A549 (cell line): ENCODE results near the gene SHC1. TPM values are rescaled to one million over a fixed set of nuclear protein-coding genes. Genes with fewer than 3 reads are reported as not detected.
"Not testable (repeated sequence)": the region's sequence is repeated elsewhere in the genome, so short reads cannot be mapped to it uniquely, and the experiment has no call there.

Experiments used
- ATAC-seq, 2 experiments: fragments of 200-7000 bp in 1 of 2; fragments of >200 bp in 1 of 2; cut with Nextera tagmentation in 1 of 2; cut with Tn5 transposase in 1 of 2; 3 replicates each; pipeline versions ENCODE4 v1.8.0 to v1.9.1; 2018 to 2020; ENCODE audit warnings: mild to moderate bottlenecking in 1 of 2, moderate library complexity in 1 of 2
- CTCF ChIA-PET: fragments of 300-600 bp; sonication (Branson Sonifier 250); formaldehyde crosslinking; extraction: SDS; loops from one replicate; lab custom pipeline; 2021; ENCODE audit warnings: antibody characterized with exemption, inconsistent platforms; lab: Yijun Ruan, JAX
- POLR2A ChIA-PET: fragments of 350-600 bp; formaldehyde crosslinking; extraction: SDS; loops from one replicate; lab custom pipeline; 2021; ENCODE audit warnings: antibody characterized with exemption, inconsistent platforms; lab: Yijun Ruan, JAX
- DNase-seq, 2 experiments: peaks; one replicate each; pipeline versions ENCODE4 v3.0.0 to v3.0.0-alpha.2; 2011 to 2016; ENCODE audit warnings: low read depth in 1 of 2, low spot score in 1 of 2
- FAIRE-seq: peaks from 2 replicates; lab custom pipeline; 2011; peaks lifted over from hg19 to GRCh38; lab: Jason Lieb, UNC
- H3K27ac ChIP-seq, 2 experiments: fragments of >200 bp; sonication (Bioruptor Twin); formaldehyde crosslinking; 3 replicates each; pipeline ENCODE4 v1.5.1; 2016 to 2017
- H3K4me1 ChIP-seq: fragments of >200 bp; sonication (Bioruptor Twin); formaldehyde crosslinking; 3 replicates; pipeline ENCODE4 v1.6.1; 2016
- H3K4me2 ChIP-seq: fragments of >200 bp; sonication (Bioruptor Twin); formaldehyde crosslinking; 3 replicates; pipeline ENCODE4 v1.6.1; 2016
- H3K4me3 ChIP-seq: fragments of >200 bp; sonication (Bioruptor Twin); formaldehyde crosslinking; 3 replicates; pipeline ENCODE4 v1.5.1; 2016
- H3K9me3 ChIP-seq: fragments of >200 bp; sonication (Bioruptor Twin); formaldehyde crosslinking; 3 replicates; pipeline ENCODE4 v1.6.1; 2016
- ATOH8 ChIP-seq: fragments of 250-450 bp; sonication (Bioruptor Pico); IDR thresholded peaks from 2 replicates; pipeline ENCODE4 v1.5.0; 2020; ENCODE audit warnings: low read depth, mild to moderate bottlenecking, moderate library complexity
- BCL3 ChIP-seq: fragments of >200 bp; sonication (Bioruptor Twin); formaldehyde crosslinking; IDR thresholded peaks from 3 replicates; pipeline ENCODE4 v1.6.1; 2016
- CBX2 ChIP-seq: fragments of 200-600 bp; sonication (generic); IDR thresholded peaks from 2 replicates; pipeline ENCODE4 v1.6.1; 2016; ENCODE audit warnings: low read depth, mild to moderate bottlenecking, borderline replicate concordance
- CEBPB ChIP-seq, 2 experiments: fragments of >200 bp in 1 of 2; sonication (Bioruptor Twin) in 1 of 2; formaldehyde crosslinking in 1 of 2; IDR thresholded peaks; 2 replicates each; pipeline ENCODE4 v1.6.1; 2012 to 2016
- CTCF ChIP-seq: fragments of >200 bp; sonication (Bioruptor Twin); formaldehyde crosslinking; IDR thresholded peaks from 3 replicates; pipeline ENCODE4 v1.5.1; 2016
- EHF ChIP-seq: fragments of 250-450 bp; sonication (Bioruptor Pico); IDR thresholded peaks from 2 replicates; pipeline ENCODE4 v1.5.0; 2020; ENCODE audit warnings: mild to moderate bottlenecking
- ELK1 ChIP-seq: fragments of 150-350 bp; IDR thresholded peaks from 2 replicates; pipeline ENCODE4 v1.6.1; 2014; ENCODE audit warnings: low read depth, mild to moderate bottlenecking, low read length
- EP300 ChIP-seq, 2 experiments: fragments of >200 bp; sonication (Bioruptor Twin); formaldehyde crosslinking; IDR thresholded peaks; 2 replicates in 1 of 2; 3 replicates in 1 of 2; pipeline ENCODE4 v1.6.1; 2016 to 2017
- ESRRA ChIP-seq: fragments of 150-350 bp; IDR thresholded peaks from 2 replicates; pipeline ENCODE4 v1.6.1; 2014; ENCODE audit warnings: mild to moderate bottlenecking, low read length, borderline replicate concordance
- HDAC2 ChIP-seq: fragments of 200-600 bp; sonication (generic); IDR thresholded peaks from 2 replicates; pipeline ENCODE4 v1.6.1; 2016
- HOXB5 ChIP-seq: fragments of 250-450 bp; sonication (Bioruptor Pico); IDR thresholded peaks from 2 replicates; pipeline ENCODE4 v1.5.0; 2020; ENCODE audit warnings: mild to moderate bottlenecking, moderate library complexity
- MAFK ChIP-seq: fragments of 450-650 bp; IDR thresholded peaks from 2 replicates; pipeline ENCODE4 v1.6.1; 2014; ENCODE audit not compliant: partially characterized antibody
- NFE2L2 ChIP-seq: fragments of 150-350 bp; conservative IDR thresholded peaks from 2 replicates; pipeline ENCODE4 v1.6.1; 2014; ENCODE audit warnings: low read length
- PBX3 ChIP-seq: IDR thresholded peaks from 2 replicates; pipeline ENCODE4 v1.6.1; 2012
- POLR2AphosphoS2 ChIP-seq: conservative IDR thresholded peaks from 2 replicates; pipeline ENCODE4 v1.6.1; 2012; ENCODE audit warnings: low read length, improper control_type of control experiment, inconsistent platforms
- RARB ChIP-seq: fragments of 250-450 bp; sonication (Bioruptor Pico); IDR thresholded peaks from 2 replicates; pipeline ENCODE4 v1.8.0; 2021; ENCODE audit warnings: mild to moderate bottlenecking, moderate library complexity
- TFCP2L1 ChIP-seq: fragments of 250-450 bp; sonication (Bioruptor Pico); IDR thresholded peaks from 2 replicates; pipeline ENCODE4 v1.5.0; 2021; ENCODE audit warnings: mild to moderate bottlenecking
- TP53 ChIP-seq: fragments of 250-450 bp; sonication (Bioruptor Pico); IDR thresholded peaks from 2 replicates; pipeline ENCODE4 v1.5.0; 2021; ENCODE audit warnings: mild to moderate bottlenecking, moderate library complexity
- USF2 ChIP-seq: fragments of 450-650 bp; IDR thresholded peaks from 2 replicates; pipeline ENCODE4 v1.6.1; 2014; ENCODE audit warnings: antibody characterized with exemption
- ZC3H11A ChIP-seq: fragments of 450-650 bp; IDR thresholded peaks from 2 replicates; pipeline ENCODE4 v1.6.1; 2014; ENCODE audit warnings: antibody characterized with exemption, mild to moderate bottlenecking
- ZNF302 ChIP-seq: fragments of 250-450 bp; sonication (Bioruptor Pico); IDR thresholded peaks from 2 replicates; pipeline ENCODE4 v1.9.0; 2021; ENCODE audit warnings: inconsistent platforms, mild to moderate bottlenecking, moderate library complexity
- ZSCAN20 ChIP-seq: fragments of 250-450 bp; sonication (Bioruptor Pico); IDR thresholded peaks from 2 replicates; pipeline ENCODE4 v1.8.0; 2022; ENCODE audit warnings: mild to moderate bottlenecking, moderate library complexity
- WGBS: methylation state at CpG from one replicate; pipeline ENCODE4 v1.1.6; 2017; ENCODE audit errors: missing lambda C conversion rate; 5-methylcytosine and 5-hydroxymethylcytosine counted together
- polyA plus RNA-seq, 4 experiments: library from polyadenylated mRNA; depleted of rRNA in 3 of 4; stranded (reverse); fragments of >200 nt; fragmentation: RNase III in 1 of 4; extraction: RNeasy Plus Mini Kit Qiagen cat#74134 plus additional on column Dnase treatment in 1 of 4; gene quantifications; 2 replicates in 3 of 4; 3 replicates in 1 of 4; pipeline ENCODE4 v1.2.3, GENCODE V29; 2011 to 2017

SHC1 gene
- polyA plus RNA-seq, 2 of the 4 experiments (the other 2 are of a cell fraction): 118 to 174 TPM

GRCh38 chr1:154982341-154982740, 11.8 kb upstream of the SHC1 start:
- FAIRE-seq: no peak
- ATAC-seq: no peak
- no peak for TF ChIP-seq ZSCAN20 (CRISPR knock-in tag)
- TF ChIP-seq ESRRA: no peak
- TF ChIP-seq RARB (CRISPR knock-in tag): no peak
- TF ChIP-seq ZC3H11A: no peak
- no peak for TF ChIP-seq TP53
- no peak for TF ChIP-seq POLR2AphosphoS2
- no peak for TF ChIP-seq CBX2
- TF ChIP-seq PBX3: no peak
- no peak for TF ChIP-seq TFCP2L1
- TF ChIP-seq ATOH8 (CRISPR knock-in tag): no peak
- no peak for TF ChIP-seq ELK1
- no peak for TF ChIP-seq ZNF302 (CRISPR knock-in tag)
- TF ChIP-seq EP300 (IDR thresholded peaks at IDR 0.05): no peak
- H3K9me3 ChIP-seq: no peaks in the 10 kb centered on the region
- H3K4me1 ChIP-seq: peaks cover 25% of the 10 kb centered on the region
- ChIA-PET POLR2A (interaction anchor here (1.3 to 2.8 kb wide), 2 partner anchors 8 to 19 kb away, joined by 6 to 41 read pairs; partner anchors contain the start of gene CKS1B), CTCF (interaction anchor here (0.6 to 0.7 kb wide), 2 partner anchors 133 to 429 kb away, joined by 3 read pairs; no protein-coding TSS in a partner anchor)
- no peak for DNase-seq
- peak overlapping the region; percentile 62 to 79 for H3K27ac ChIP-seq
- peak overlapping the region; percentile 38 for H3K4me3 ChIP-seq
- H3K4me2 ChIP-seq: peak overlapping the region; percentile 89
- 78% methylated on average over 6 of the region's 6 CpGs for WGBS

GRCh38 chr1:154978360-154978759, 7.8 kb upstream of the SHC1 start:
- no peak overlapping the region for H3K4me2 ChIP-seq
- no peak overlapping the region for H3K4me3 ChIP-seq
- ChIA-PET CTCF (interaction anchor here (1.3 kb wide), 1 partner anchor 113 kb away, joined by 4 read pairs; no protein-coding TSS in a partner anchor), POLR2A (no interaction called here)
- TF ChIP-seq ZNF302 (CRISPR knock-in tag) (no peak), NFE2L2 (no peak), CTCF (no peak), EHF (no peak), HOXB5 (no peak), CEBPB (IDR thresholded peaks at IDR 0.05) (no peak), HDAC2 (no peak), MAFK (no peak), USF2 (no peak), BCL3 (no peak)
- TF ChIP-seq, all 56 proteins: peak for 0
- Histone ChIP-seq H3K9me3 (no peaks in the 10 kb centered on the region), H3K27ac (no peak overlapping the region), H3K4me1 (peaks cover 25% of the 10 kb centered on the region)
- DNase-seq: no peak
- ATAC-seq: no peak
- no peak for FAIRE-seq
- 95% methylated on average over 3 of the region's 3 CpGs for WGBS

GRCh38 chr1:154977762-154978161, 7.2 kb upstream of the SHC1 start:
- POLR2A ChIA-PET: interaction anchor here (0.6 kb wide), 1 partner anchor 35 kb away, joined by 12 read pairs; no protein-coding TSS in a partner anchor
- peak overlapping the region in 1 of 2 experiments; percentile 98; a peak in 2 of 6 replicates for H3K27ac ChIP-seq
- WGBS: 69% methylated on average over 3 of the region's 3 CpGs

More at GRCh38 chr1:154977762-154978161, 7.2 kb upstream of the SHC1 start:
- H3K4me3 ChIP-seq, DNase-seq, ATAC-seq, H3K9me3 ChIP-seq, FAIRE-seq: not testable (repeated sequence)
- 0 out of 3 replicates have a peak overlapping the region, but pooled peaks have one; percentile 72 for H3K4me2 ChIP-seq
- CTCF ChIA-PET: interaction anchor here (1.3 kb wide), 1 partner anchor 114 kb away, joined by 4 read pairs; no protein-coding TSS in a partner anchor
- H3K4me1 ChIP-seq: peaks cover 28% of the 10 kb centered on the region
